Measurements from ENCODE around the gene MX1.

DNA sequence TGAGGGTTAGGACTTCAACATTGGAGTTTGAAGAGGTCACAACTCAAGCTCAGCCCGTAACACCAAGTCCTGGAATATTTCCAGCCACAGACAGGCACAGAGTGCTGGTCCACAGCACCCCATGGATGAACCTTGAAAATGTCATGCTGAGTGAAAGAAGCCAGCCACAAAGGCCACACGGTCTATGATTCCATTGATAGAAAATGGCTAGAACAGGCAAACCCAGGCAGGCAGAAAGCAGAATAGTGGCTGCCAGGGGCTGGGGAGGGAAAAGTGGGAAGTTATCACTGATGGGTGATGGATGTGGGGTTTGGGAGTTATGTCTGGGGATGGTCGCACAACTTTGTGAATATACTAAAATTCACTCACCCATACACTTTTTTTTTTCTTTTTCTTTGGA is 21.3 kb downstream of the MX1 start:
- TF ChIP-seq, protein P1, sequence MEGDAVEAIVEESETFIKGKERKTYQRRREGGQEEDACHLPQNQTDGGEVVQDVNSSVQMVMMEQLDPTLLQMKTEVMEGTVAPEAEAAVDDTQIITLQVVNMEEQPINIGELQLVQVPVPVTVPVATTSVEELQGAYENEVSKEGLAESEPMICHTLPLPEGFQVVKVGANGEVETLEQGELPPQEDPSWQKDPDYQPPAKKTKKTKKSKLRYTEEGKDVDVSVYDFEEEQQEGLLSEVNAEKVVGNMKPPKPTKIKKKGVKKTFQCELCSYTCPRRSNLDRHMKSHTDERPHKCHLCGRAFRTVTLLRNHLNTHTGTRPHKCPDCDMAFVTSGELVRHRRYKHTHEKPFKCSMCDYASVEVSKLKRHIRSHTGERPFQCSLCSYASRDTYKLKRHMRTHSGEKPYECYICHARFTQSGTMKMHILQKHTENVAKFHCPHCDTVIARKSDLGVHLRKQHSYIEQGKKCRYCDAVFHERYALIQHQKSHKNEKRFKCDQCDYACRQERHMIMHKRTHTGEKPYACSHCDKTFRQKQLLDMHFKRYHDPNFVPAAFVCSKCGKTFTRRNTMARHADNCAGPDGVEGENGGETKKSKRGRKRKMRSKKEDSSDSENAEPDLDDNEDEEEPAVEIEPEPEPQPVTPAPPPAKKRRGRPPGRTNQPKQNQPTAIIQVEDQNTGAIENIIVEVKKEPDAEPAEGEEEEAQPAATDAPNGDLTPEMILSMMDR (IDR thresholded peaks at IDR 0.05) = no peak
- TF ChIP-seq POLR2A (IDR thresholded peaks at IDR 0.05) = no peak

Data from thyroid gland (tissue), 4 donors.